Esophagus muscularis mucosa (tissue), 3 donors: ENCODE results near the gene MALSU1.

ENCODE experiments used
- CTCF ChIP-seq, 3 experiments: fragments of 200-600 bp in 2 of 3; fragments of 450-650 bp in 1 of 3; sonication (generic) in 2 of 3; IDR thresholded peaks; one replicate each; pipeline ENCODE4 v1.5.1; 2017 to 2019; ENCODE audit warnings: antibody characterized with exemption in 3 of 3, mild to moderate bottlenecking in 2 of 3, moderate library complexity in 1 of 3
- POLR2A ChIP-seq: fragments of 450-650 bp; IDR thresholded peaks from one replicate; pipeline ENCODE4 v1.6.1; 2017; ENCODE audit warnings: antibody characterized with exemption, moderate library complexity, mild to moderate bottlenecking, low read depth
- POLR2AphosphoS5 ChIP-seq, 2 donors: sonication (generic); formaldehyde crosslinking; IDR thresholded peaks; one replicate each; pipeline ENCODE4 v1.6.1; 2017; ENCODE audit warnings: antibody characterized with exemption in 2 of 2

- TF ChIP-seq POLR2AphosphoS5 (IDR thresholded peaks at IDR 0.05), result no peak
- no peak for TF ChIP-seq CTCF (IDR thresholded peaks at IDR 0.05)
- no peak for TF ChIP-seq POLR2A
Measured at GRCh38 chr7:23332193-23332592, 33.1 kb downstream of the MALSU1 start.
